GM19438 (cell line): ENCODE results near the gene LARGE1.

Experiments
- ATAC-seq: cut with Tn5 transposase; IDR thresholded peaks from one replicate; pipeline ENCODE4 v1.9.1; 2021; ENCODE audit warnings: low read depth; ENCODE audit not compliant: unreplicated experiment

The LARGE1 gene

DNA sequence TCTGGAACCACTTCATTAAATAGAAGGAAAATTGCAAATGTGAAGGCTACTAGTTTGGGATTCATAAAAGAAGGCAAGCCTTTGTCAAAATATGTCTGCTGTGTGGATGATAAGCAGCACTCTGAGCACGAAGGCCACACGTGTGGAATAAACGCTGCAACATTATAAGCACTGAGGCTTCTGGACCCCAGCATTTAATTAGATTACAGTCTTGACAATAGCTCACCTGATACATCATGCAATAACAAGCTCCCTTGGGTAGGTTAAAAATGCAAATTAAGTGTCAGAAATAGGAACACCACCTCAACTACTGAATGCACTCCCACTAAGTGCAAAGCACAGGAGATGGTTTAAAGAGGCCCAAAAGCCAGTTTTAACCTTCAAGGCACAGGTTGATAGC, 179.3 kb downstream of the LARGE1 start:
- no peak for ATAC-seq

DNA sequence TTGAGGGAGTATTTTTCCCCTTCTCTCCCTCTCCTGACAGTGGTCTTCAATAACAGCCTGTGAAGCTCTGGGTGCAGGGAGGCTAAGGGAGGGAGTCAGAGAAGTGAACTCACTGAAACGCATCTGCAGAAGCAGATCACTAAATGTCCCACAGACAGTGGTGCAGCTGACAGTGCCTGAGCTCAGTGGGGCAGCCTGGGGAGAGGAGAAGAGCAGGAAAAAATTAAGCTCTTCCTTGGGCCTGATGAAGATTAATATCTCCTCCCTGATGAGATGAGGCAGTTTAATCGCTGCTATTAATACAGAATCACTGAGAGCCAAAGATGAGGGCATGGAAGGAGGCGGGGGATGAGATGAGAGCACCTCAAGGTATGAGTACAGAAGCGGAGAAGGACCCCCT, 180.8 kb downstream of the LARGE1 start:
- ATAC-seq, result no peak

DNA sequence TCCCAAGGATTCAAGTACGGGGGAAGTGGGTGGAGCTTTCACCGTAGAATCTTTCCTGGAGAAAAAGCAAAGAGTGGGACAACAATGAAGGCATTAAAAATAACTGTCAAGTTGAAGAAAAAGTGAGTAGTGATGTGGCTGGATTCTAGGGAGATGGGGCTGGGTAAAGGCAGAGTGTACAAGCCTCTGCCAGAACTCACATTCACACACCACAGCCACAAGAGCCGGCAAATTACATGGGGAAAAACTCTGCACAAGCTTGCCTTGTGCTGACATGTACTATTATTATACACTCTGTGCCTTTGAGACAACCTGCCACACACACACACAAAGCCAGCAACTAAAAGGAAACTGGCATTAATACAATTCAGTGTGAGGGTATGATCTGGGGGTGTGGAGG, 182.6 kb downstream of the LARGE1 start:
- no peak for ATAC-seq

DNA sequence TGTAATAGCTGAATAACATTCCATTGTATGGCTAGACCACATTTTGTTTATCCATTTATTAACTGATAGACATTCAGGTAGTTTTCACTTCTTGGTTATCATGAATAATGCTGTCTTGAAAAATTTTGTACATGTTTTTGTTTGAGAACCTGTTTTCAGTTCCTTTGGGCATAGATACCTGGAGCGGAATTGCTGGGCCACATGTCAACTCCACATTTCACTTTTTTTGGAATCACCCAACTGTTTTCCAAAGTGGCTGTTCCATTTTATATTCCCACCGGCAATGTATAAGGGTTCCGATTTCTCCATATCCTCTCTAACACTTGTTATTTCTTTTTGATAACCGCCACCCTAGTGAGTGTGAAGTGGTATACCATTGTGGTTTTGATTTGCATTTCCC, 184.3 kb downstream of the LARGE1 start:
- no peak for ATAC-seq

DNA sequence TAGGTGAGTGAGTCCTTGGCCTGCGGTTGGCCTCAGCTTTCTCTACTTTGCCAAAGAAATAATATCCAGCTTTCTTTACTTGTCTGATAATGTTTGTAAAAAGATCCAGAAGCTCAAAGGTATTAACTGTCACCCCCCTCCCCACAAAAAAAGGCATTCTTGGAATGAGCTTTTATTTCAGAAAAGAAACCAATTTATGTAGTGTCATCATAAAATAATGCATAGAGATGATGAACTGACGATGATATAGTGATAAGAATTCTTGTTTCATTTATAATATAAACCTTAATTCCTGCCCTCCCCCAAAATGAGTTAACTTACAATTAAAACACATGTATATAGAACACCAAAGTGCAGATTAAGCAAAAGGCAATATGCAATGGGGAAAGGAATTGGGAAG, 191.4 kb downstream of the LARGE1 start:
- no peak for ATAC-seq

DNA sequence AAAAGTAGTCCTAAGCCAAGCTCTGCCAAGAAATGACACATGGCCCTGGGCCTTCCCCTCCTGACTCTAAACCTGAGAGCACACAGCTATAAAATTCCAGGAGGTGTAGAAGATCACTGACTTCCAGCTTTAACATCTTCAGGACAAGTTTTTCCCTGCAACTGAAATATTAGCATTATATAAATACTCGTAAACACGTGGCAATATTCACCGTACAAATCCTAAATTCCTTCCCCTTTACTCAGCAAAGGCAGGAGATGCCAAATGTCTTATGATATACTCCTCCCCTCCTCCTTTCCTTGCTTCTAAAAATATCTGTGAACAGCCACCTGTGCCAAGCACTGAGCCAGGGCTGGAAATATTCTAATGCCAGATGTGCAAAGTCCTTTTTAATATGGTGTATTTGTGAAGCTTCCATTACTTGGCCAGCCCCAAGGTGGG, 194.0 kb downstream of the LARGE1 start:
- ATAC-seq, result no peak

DNA sequence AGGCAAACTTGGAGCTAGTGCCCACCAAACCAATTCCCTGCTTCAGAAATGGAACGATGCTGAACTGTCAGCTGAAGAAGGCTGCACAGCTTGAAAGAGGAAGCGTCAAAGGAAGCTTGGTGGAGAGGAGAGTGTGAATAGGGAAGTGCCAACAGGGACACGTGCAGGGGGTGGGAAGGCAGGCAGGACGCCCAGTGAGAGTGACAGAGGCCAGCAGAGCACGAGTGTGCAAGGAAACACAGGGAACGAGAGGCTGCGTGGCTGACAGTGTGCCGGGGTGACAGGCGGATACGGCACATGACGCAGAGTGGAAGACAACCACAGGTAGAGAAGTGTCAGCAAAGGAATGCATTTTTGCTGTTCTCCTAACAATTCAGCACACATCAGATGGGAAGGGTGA, 196.4 kb downstream of the LARGE1 start:
- no peak for ATAC-seq

DNA sequence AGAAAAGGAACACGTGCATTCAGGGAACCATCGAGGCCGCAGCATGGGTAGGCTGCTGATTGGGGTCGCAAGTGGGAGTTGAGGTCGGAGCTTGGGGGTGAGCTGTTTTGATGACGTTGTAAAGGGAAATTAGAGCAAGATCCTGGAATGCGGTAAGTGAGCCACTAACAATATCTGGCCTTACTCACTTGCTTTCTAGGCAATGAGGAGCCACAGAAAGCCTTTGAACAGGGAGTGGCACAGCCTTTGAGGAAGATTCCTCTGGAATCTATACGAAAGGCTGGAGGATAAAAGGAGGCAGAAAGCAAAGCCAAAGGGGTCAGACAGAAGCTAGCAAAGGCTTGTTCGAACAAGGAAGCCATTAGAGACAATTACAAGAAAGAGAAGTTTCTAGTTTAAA, 197.5 kb downstream of the LARGE1 start:
- no peak for ATAC-seq

DNA sequence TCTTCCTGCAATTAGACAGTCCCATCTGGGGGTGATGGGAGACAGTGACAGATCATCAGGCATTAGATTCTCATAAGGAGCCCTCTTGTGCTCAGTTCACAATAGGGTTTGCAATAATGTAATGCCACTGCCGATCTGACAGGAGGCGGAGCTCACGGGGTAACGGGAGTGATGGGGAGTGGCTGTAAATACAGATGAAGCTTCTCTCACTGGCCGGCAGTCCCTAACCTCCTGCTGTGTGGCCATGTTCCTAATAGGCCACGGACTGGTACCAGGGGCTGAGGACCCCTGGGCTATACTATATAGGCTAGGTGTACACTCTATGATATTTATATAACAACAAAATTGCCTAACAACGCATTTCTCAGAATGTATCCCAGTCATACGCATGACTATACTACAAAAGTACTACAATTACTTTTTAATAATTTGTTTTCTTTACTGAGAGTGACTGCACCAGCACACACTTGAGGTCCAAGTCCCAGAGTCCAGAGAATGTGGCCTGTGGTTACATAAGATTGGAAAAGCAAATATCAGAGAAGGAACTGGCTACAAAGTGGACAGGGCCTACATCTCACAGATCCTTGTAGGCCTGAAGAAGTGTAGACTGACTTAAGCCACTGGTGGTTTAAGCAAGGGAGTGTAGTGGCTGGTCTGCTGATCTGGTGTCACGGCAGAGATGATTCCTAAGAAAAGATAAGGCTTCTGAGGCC, 200.0 kb downstream of the LARGE1 start:
- no peak for ATAC-seq

DNA sequence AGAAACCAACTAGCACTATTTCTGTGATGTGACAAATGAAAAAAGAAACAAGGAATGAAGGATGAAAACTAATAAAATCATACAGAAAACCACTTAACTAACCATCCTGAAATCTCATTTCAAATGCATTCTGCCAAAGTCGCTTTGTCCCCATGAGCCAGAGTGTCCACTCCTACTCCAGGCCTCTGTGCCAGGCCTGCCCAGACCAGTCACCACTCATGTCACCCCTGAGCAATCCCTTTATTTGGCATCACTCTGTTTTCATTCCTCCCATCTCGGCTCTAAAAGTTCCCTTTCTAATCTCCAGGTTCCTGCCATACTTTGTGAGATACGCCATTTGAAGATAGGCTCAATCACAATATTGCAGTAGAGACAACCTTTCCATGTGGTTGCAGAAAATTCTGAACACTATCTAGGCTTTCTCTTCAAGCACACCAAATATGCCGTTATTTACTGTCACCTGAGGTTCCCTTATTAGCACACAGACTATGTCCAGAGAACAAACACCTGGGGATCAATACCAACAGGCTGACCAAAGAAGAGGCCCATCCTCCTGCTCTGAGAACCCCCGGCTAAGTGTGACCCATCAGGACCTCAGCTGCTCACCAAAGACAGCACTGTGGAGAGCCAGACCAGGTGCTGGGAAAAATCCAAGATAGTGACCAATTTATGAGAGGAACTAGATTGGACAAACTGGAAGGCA, 202.4 kb downstream of the LARGE1 start:
- no peak for ATAC-seq

DNA sequence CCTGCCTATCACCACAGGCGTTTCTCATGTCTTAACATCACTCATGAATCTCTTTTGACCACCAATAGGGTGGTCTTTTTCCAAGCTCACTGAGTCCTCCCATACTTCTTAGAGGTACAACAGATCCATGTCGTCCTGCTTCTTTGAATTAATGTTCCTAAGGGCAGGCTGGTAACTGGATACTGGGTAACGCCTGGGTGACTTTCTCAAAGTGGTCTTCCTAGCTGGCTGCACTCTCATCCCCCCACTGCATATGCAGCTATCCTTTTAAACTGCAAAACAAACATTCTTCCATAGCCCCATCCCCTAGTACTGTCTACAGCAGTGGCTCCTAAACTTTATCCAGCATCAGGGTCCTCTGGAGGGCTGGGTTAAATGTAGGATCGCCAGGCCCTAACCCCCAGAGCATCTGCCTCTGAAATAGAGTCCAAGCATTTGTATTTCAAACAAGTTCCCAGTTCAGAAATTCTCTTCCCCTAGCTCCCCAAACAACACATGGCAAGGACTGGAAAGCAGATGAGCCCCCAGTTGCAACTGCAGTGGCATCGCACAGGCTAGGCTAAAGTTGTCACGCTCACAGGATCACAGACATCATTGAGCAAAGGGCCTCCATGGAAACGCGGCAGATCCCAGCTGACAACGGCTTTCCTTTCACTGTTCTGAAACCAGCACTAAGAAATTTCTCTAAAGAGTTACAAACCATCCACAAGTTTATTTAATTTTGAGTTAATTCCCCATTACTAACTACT, 204.9 kb downstream of the LARGE1 start:
- ATAC-seq, result no peak

DNA sequence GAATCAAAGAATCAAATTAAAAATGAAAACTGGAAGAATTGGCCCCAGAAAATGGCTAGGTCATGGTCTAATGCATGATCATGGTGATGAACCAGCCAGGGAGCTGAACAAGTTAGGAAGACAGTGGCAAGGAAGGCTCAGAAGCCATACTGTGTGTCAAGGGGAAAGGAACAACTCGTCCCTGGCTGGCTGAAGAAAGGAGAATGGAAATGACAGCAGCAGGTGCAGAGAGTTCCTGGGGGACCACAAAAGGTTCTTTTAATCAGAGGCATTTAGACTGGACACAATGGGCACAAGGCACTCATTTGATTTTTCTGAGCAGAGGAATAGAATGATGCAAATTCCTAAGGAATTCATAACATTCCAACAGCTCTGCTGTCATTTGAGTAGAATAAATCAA, 209.9 kb downstream of the LARGE1 start:
- ATAC-seq, result no peak

DNA sequence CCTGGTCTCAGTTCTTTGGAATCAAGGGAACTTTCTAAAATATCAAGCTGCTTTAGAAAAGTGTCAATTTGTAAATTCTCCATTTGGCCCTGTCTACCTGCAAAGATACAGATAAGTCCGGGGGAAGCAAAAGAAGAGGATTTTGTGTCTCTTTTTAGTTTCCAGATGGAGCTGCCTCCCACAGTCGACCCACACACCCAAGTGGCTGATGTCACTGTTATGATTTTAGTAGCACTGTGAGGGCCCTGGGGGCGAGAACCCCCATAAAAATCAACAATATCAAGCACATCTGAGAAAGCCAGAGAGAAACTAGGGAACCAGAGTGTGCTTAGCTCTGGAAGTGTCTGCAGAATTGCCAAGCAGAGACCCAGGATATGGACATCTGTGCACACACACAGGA, 212.7 kb downstream of the LARGE1 start:
- no peak for ATAC-seq

DNA sequence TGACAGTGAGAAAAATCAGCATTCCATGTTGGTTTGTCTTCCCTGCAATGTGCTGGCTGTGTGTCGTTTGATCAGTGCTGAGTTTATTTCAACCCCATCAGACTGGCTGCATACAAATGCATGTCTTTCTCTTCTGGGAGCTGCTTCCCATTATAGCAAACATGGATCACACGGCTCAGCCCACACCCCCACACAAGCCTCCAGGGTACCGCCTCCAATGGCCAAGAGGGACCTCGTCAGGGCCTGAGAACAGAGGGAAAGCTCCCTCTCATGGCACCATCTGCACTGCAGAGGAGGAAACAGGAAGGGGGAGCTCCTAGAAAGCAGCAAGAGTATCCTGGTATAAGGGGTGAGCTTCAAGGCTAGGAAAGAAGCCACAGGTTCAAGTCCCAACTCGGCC, 214.2 kb downstream of the LARGE1 start:
- no peak for ATAC-seq

DNA sequence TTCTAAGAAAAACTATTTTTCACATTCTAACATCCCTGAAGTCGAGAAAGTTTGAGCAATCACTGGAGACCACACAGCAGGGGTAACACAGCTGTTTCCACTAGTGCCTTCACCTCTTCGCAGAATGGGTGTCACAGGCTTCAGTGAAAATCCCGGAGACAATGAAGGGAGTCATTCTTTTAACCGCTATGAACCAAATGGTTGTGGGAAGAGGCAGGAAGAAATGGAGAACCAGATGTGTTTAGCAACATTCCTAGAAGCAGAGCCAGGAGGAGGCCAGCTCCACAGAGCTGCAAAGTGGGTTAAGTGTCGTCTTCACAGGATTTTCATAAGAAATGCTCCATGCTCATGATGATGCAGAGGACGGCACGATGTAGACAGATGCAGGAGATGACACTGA, 221.1 kb downstream of the LARGE1 start:
- no peak for ATAC-seq

DNA sequence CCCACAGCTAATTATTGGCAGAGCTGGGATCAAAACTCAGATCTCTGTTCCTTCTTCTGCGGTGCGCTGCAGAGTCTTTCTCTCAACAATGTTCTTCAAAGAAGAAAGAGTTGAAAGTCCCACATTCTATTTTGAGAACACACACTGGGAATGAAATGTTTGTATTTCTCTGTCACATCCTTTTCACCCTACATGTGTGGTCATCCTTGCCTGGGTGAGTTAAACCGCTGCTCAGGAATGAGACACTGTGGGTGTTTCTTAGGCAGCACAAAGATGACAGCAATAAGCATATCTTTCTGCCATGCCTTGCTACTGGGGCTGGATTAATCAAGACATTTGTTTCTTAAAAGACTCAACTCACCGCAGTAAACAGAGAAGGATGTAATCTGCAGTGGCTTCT, 222.6 kb downstream of the LARGE1 start:
- no peak for ATAC-seq

DNA sequence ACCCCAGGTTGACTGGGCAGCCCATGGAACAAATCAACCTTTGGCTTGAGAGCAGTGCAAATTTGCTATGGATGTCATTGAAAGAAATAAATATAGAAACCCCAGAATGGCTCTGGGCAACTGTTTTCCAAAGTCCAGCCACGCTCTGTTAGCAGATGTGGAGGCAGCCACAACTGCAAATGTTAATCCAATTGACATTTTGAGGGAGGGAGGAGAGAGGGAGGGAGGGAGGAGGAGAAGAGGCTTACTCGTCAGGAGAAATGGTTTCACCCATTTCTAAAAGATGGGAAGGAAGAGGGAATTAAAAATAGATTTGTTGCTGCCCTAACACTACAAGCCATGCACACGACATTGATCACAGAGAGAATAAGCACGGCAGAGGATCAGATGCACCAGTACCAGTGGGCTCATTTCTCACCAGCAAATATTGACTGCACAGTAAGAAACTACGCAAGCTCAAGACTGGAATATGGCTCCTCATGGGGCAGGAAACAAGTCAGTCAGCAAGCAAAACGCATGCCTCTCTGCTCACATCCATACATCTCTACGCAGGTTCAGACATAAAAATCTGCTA, 229.1 kb downstream of the LARGE1 start:
- no peak for ATAC-seq

DNA sequence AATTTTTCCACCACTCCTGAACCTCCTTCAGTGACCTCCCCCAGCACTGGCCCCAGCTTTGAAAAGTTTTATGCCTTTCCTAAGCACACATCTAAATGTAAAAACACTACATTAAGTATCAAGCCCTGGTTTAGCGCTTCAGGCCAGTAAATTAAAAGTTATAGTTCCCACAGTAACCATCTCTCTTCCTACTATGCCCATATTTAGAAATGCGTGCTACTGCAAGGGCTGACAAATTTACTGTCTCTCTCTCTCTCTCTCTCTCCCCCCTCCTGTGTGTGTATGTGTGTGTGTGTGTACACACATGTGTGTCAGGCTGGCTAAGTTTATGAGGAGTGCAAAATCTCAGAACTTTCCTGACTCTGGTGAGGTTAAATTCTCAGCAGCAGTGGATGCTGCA, 231.4 kb downstream of the LARGE1 start:
- ATAC-seq, result no peak

DNA sequence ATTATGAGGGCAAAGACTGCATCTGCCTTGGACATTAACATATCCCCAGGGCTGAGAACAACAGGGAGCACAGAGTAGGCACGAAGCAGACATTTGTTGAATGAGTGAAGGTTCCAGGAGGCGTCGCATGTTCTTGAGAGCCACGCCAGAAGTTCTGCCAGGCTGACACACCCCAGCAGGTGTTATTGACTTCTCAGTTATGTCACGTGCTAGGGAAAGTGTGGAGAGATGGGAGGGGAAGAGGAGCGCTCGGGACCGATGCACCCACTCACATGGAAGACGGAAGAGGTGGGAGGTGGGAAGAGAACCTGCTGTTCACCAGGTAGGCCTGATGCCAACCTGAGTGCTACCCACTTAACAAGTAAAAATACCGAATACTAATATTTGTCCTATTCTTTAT, 232.8 kb downstream of the LARGE1 start:
- no peak for ATAC-seq

DNA sequence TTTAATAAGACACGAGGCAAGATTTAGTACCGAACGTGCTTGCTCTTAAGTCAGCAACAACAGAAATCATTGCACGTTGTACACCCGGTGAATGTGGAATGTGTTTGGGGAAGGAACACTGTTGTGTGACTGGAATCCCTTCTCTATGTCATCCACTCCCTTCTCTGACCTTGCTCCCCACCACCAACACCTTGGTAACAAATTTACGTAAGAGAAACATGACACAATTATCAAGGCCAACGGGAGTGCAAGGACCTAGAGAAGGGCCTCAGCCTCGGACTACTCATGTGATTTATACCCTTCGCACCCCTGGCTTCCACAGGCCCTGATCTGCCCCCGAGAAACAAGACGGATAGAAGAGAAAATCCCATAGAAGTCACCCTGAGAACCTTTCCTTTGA, 236.2 kb downstream of the LARGE1 start:
- ATAC-seq, result no peak

DNA sequence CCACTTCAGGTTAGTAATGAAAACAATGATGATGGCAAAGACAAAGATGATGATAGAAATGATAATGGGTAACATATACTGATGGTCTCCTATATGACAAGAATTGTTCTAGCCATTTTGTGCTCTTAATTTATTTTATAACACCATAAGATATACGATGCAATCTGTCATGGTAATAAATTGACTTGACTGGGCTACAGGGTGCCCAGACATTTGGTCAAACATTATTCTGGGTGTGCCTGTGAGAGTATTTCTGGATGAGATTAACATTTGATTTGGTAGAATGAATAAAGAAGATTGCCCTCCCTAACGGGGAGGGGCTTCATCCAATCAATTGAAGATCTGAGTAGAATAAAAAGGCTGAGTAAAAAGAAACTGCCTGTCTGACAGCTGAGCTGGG, 237.3 kb downstream of the LARGE1 start:
- no peak for ATAC-seq
